ENCODE measurements around the gene SLC6A3. TPM values are rescaled to one million over a fixed set of nuclear protein-coding genes. Genes with fewer than 3 reads are reported as not detected.

Gene SLC6A3
- total RNA-seq, 2 donors from 2014 or later, result 0.18 TPM; not detected in 1

DNA sequence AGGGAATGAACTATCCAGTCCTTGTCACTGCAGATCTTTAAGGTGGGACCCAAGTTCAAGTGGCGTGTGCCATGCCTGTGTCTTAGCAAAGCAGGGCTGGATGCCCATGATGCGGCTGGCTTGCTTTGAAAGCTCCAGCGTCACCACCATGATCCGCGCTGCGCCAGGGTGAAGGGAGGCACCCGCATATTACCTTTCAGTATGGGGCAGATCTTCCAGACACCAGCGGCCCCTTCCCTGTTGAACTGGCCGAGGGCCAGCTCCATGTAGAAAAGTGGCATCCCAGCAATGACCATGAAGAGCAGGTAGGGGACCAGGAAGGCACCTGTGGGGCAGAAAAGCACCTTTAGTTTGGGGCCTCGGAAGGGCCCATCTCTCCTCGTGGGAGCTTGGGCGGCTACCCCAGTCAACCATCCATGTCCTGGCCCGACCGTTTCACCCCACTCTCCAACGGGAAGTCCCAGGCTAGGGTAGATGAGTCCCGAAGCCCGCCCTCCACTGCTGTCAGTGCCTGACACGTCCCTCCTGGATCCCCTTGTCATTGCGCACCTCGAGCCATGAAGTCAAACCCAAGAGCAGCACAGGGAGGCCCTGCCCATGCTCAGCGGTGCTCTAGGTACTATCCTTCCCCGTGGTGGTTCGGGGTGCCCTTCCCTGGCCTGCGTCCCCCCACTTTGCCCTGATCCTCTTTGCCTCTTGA lies 3.9 kb downstream of the SLC6A3 start:
- Histone ChIP-seq H3K27me3 (ENCODE audit: control insufficient read depth, insufficient read depth, low read length, poor library complexity, severe bottlenecking) (peaks cover 60% of the 10 kb centered on the region), H3K4me1 (ENCODE audit: control insufficient read depth, insufficient read depth, low read length) (no peaks in the 10 kb centered on the region), H3K36me3 (ENCODE audit: control insufficient read depth, insufficient read depth, low read length) (no peaks in the 10 kb centered on the region), H3K9me3 (ENCODE audit: control insufficient read depth, low read length) (peaks cover 8% of the 10 kb centered on the region), H3K4me3 (ENCODE audit: low read length) (no peak overlapping the region), H3K9ac (ENCODE audit: extremely low read depth, low read length, poor library complexity, severe bottlenecking) (no peak overlapping the region), H3K27ac (ENCODE audit: low read depth, low read length) (no peak overlapping the region)
- no peak overlapping the region for H3K27ac Mint-ChIP-seq
- no peak for TF ChIP-seq CTCF (conservative IDR thresholded peaks at IDR 0.05)
- no peak overlapping the region for H3K4me3 Mint-ChIP-seq
- H3K4me1 Mint-ChIP-seq, result peaks cover 3% of the 10 kb centered on the region
- peak; percentile 24 for DNase-seq
- 91 to 93% methylated on average over 23 to 24 of the region's 24 CpGs for WGBS, 2 experiments (ENCODE audit: insufficient coverage in 1 of 2, insufficient read length in 1 of 2)
- H3K27me3 Mint-ChIP-seq (ENCODE audit: insufficient read depth), result peaks cover 69% of the 10 kb centered on the region
- H3K9me3 Mint-ChIP-seq, result no peaks in the 10 kb centered on the region
- no peaks in the 10 kb centered on the region for H3K36me3 Mint-ChIP-seq (ENCODE audit: low read depth)

DNA sequence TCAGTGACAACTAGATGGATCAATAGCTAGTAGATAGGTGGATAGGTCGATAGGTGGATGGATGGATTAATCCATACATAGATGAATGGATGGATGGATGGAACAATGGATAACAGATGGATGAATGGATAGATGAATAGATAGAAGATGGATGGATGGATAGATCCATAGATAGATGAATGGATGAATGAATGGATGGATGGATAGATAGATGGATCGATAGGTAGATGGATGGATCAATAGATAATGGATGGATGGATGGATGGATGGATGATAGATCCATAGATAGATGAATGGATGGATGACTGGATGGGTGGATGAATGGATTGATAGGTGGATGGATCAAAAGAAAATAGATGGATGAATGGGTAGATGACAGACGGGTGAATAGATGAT lies 5.1 kb downstream of the SLC6A3 start:
- no peak for DNase-seq
- Histone ChIP-seq H3K9ac (ENCODE audit: extremely low read depth, low read length, poor library complexity, severe bottlenecking) (no peak overlapping the region), H3K27me3 (ENCODE audit: control insufficient read depth, insufficient read depth, low read length, poor library complexity, severe bottlenecking) (peaks cover 49% of the 10 kb centered on the region), H3K27ac (ENCODE audit: low read depth, low read length) (no peak overlapping the region), H3K4me3 (ENCODE audit: low read length) (no peak overlapping the region), H3K36me3 (ENCODE audit: control insufficient read depth, insufficient read depth, low read length) (no peaks in the 10 kb centered on the region), H3K9me3 (ENCODE audit: control insufficient read depth, low read length) (peaks cover 8% of the 10 kb centered on the region), H3K4me1 (ENCODE audit: control insufficient read depth, insufficient read depth, low read length) (no peaks in the 10 kb centered on the region)
- peaks cover 60% of the 10 kb centered on the region for H3K27me3 Mint-ChIP-seq (ENCODE audit: insufficient read depth)
- no peaks in the 10 kb centered on the region for H3K9me3 Mint-ChIP-seq
- WGBS, 2 experiments (ENCODE audit: insufficient coverage in 1 of 2, insufficient read length in 1 of 2), result 86 to 90% methylated on average over 3 of the region's 3 CpGs
- TF ChIP-seq CTCF (conservative IDR thresholded peaks at IDR 0.05), result no peak
- no peaks in the 10 kb centered on the region for H3K36me3 Mint-ChIP-seq (ENCODE audit: low read depth)
- peaks cover 3% of the 10 kb centered on the region for H3K4me1 Mint-ChIP-seq
- no peak overlapping the region for H3K27ac Mint-ChIP-seq
- no peak overlapping the region for H3K4me3 Mint-ChIP-seq

GRCh38 chr5:1439388-1440097 lies 5.7 kb downstream of the SLC6A3 start:
- Mint-ChIP-seq H3K36me3 (ENCODE audit: low read depth) (no peaks in the 10 kb centered on the region), H3K27ac (no peak overlapping the region), H3K9me3 (no peaks in the 10 kb centered on the region), H3K4me1 (peaks cover 2% of the 10 kb centered on the region), H3K4me3 (no peak overlapping the region), H3K27me3 (ENCODE audit: insufficient read depth) (peaks cover 57% of the 10 kb centered on the region)
- peaks cover 8% of the 10 kb centered on the region for H3K9me3 ChIP-seq (ENCODE audit: control insufficient read depth, low read length)
- no peak for TF ChIP-seq CTCF (conservative IDR thresholded peaks at IDR 0.05)
- no peak overlapping the region for H3K4me3 ChIP-seq (ENCODE audit: low read length)
- H3K9ac ChIP-seq (ENCODE audit: extremely low read depth, low read length, poor library complexity, severe bottlenecking), result no peak overlapping the region
- H3K27ac ChIP-seq (ENCODE audit: low read depth, low read length), result no peak overlapping the region
- H3K27me3 ChIP-seq (ENCODE audit: control insufficient read depth, insufficient read depth, low read length, poor library complexity, severe bottlenecking), result peaks cover 44% of the 10 kb centered on the region
- H3K36me3 ChIP-seq (ENCODE audit: control insufficient read depth, insufficient read depth, low read length), result no peaks in the 10 kb centered on the region
- WGBS, 2 experiments (ENCODE audit: insufficient coverage in 1 of 2, insufficient read length in 1 of 2), result 92 to 93% methylated on average over 13 to 15 of the region's 15 CpGs
- no peaks in the 10 kb centered on the region for H3K4me1 ChIP-seq (ENCODE audit: control insufficient read depth, insufficient read depth, low read length)
- DNase-seq, result peak; percentile 31
